ENCODE measurements around the gene CSTPP1. TPM values are rescaled to one million over a fixed set of nuclear protein-coding genes. Genes with fewer than 3 reads are reported as not detected.
A peak's percentile ranks its signal among the peaks of the same experiment; 100 is the strongest.

Gene CSTPP1
- polyA plus RNA-seq, 1 experiment, result 48.7 TPM

DNA sequence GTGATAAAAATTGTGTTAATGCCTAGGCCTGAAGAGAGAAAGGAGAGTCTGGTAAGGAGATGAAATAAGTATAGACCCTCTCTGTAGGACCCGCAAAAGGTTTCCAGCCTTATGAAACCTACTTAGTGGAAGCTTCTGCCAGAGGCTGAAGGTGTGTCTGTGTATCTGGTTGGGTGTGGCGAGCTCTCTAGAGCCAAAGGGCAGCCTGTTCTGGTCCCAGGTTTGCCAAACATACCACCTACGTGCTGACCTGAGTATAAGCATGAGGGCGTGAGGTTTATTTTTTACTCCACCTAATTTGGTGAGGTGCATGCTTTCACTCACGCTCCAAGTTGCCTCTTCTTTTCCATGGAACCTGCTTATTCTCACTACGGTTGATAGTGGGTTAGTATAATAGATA is 5.6 kb downstream of the CSTPP1 start:
- Histone ChIP-seq H3K27me3 (ENCODE audit: control insufficient read depth, insufficient read depth, low read length) (no peaks in the 10 kb centered on the region), H3K36me3 (ENCODE audit: control insufficient read depth, insufficient read depth, low read length) (no peaks in the 10 kb centered on the region), H3K4me3 (ENCODE audit: low read depth, low read length) (no peak overlapping the region)
- no peak for DNase-seq (ENCODE audit: low read depth)
- ChIA-PET POLR2A (no interaction called here), CTCF (interaction anchor here (0.8 to 1.1 kb wide), 2 partner anchors 23 to 26 kb away, joined by 3 to 4 read pairs; no protein-coding TSS in a partner anchor)
- TF ChIP-seq, protein P1, sequence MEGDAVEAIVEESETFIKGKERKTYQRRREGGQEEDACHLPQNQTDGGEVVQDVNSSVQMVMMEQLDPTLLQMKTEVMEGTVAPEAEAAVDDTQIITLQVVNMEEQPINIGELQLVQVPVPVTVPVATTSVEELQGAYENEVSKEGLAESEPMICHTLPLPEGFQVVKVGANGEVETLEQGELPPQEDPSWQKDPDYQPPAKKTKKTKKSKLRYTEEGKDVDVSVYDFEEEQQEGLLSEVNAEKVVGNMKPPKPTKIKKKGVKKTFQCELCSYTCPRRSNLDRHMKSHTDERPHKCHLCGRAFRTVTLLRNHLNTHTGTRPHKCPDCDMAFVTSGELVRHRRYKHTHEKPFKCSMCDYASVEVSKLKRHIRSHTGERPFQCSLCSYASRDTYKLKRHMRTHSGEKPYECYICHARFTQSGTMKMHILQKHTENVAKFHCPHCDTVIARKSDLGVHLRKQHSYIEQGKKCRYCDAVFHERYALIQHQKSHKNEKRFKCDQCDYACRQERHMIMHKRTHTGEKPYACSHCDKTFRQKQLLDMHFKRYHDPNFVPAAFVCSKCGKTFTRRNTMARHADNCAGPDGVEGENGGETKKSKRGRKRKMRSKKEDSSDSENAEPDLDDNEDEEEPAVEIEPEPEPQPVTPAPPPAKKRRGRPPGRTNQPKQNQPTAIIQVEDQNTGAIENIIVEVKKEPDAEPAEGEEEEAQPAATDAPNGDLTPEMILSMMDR (IDR thresholded peaks at IDR 0.05; ENCODE audit: insufficient read depth, low read depth, low read length), result no peak

GRCh38 chr11:46944356-46945075 is 8.0 kb downstream of the CSTPP1 start:
- ChIA-PET CTCF (interaction anchor here (0.6 to 1.8 kb wide), 4 partner anchors 209 to 1026 kb away, joined by 3 to 6 read pairs (median 4); no protein-coding TSS in a partner anchor), POLR2A (no interaction called here)
- Histone ChIP-seq H3K4me3 (ENCODE audit: low read depth, low read length) (no peak overlapping the region), H3K36me3 (ENCODE audit: control insufficient read depth, insufficient read depth, low read length) (no peaks in the 10 kb centered on the region), H3K27me3 (ENCODE audit: control insufficient read depth, insufficient read depth, low read length) (no peaks in the 10 kb centered on the region)
- TF ChIP-seq, protein P1 (IDR thresholded peaks at IDR 0.05; ENCODE audit: insufficient read depth, low read depth, low read length), result no peak
- DNase-seq (ENCODE audit: low read depth), result no peak

- ChIA-PET POLR2A (interaction anchor here (0.7 kb wide), 1 partner anchor 357 kb away, joined by 3 read pairs; no protein-coding TSS in a partner anchor), CTCF (interaction anchor here (0.7 to 1.7 kb wide), 2 partner anchors 147 to 206 kb away, joined by 3 to 5 read pairs; no protein-coding TSS in a partner anchor)
- no peaks in the 10 kb centered on the region for H3K36me3 ChIP-seq (ENCODE audit: control insufficient read depth, insufficient read depth, low read length)
- no peaks in the 10 kb centered on the region for H3K27me3 ChIP-seq (ENCODE audit: control insufficient read depth, insufficient read depth, low read length)
- H3K4me3 ChIP-seq (ENCODE audit: low read depth, low read length), result no peak overlapping the region
- TF ChIP-seq, protein P1 (IDR thresholded peaks at IDR 0.05; ENCODE audit: insufficient read depth, low read depth, low read length), result no peak
- no peak for DNase-seq (ENCODE audit: low read depth)
Observed at GRCh38 chr11:46947399-46948077, 11.0 kb downstream of the CSTPP1 start.

DNA sequence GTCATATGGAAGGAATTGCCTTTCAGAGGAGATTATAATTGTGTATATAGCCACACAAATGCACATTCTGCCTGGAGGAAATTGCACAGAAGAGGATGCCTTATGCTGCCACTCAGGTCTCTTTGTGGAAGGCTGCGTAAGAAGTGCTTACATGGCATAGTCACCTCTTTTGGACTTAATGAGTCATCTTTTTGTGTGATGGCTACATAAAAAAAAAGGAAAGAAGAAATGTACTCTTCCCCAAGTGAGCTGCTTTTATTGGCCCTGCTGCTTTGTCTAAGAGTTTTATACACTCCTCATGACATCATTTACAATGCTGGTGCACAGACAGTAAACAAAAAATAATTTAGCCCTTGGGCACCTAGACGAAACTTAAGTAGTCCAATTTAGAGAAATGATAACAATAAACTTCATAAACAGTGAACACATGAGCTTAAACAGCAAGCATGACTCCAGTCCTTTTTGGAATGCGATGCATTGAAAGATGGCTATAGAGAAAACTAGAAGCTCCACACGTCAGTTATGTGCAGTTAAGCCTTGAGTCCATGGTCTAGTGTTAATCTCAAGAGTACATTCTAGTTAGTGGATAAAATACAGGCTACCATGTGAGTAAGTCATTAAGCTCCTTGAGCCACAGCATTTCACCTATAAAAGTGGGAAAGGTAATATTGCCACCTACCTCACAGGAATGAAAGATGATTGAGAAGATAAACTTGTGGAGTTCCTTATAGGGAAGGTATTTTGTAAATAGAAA is 12.0 kb downstream of the CSTPP1 start:
- Histone ChIP-seq H3K4me3 (ENCODE audit: low read depth, low read length) (no peak overlapping the region), H3K27me3 (ENCODE audit: control insufficient read depth, insufficient read depth, low read length) (no peaks in the 10 kb centered on the region), H3K36me3 (ENCODE audit: control insufficient read depth, insufficient read depth, low read length) (no peaks in the 10 kb centered on the region)
- CTCF ChIA-PET, result interaction anchor here (0.6 to 1.7 kb wide), 4 partner anchors 28 to 204 kb away, joined by 3 to 5 read pairs (median 4); no protein-coding TSS in a partner anchor
- TF ChIP-seq, protein P1 (IDR thresholded peaks at IDR 0.05; ENCODE audit: insufficient read depth, low read depth, low read length), result no peak
- peak; percentile 83 for DNase-seq (ENCODE audit: low read depth)
- POLR2A ChIA-PET, result interaction anchor here (0.5 to 0.6 kb wide), 3 partner anchors 58 to 286 kb away, joined by 3 to 9 read pairs (median 3); no protein-coding TSS in a partner anchor
